IMR-90 (cell line): ENCODE measurements around the gene OSTN. TPM values are rescaled to one million over a fixed set of nuclear protein-coding genes. Genes with fewer than 3 reads are reported as not detected.

ENCODE experiments used
- ATAC-seq: fragments of 200-7000 bp; cut with Tn5 transposase; 2 replicates; pipeline ENCODE4 v1.9.1; 2020; ENCODE audit warnings: low read depth, mild to moderate bottlenecking, moderate library complexity
- BruUV-seq: library from RNA; stranded (reverse); fragments of 400-500 nt; replicated peaks from 2 replicates; lab custom pipeline; 2021; lab: Mats Ljungman, UMichigan
- CTCF ChIA-PET: fragments of 300-600 bp; formaldehyde crosslinking; extraction: SDS; loops from one replicate; lab custom pipeline; 2021; ENCODE audit warnings: antibody characterized with exemption; lab: Yijun Ruan, JAX
- POLR2A ChIA-PET: fragments of 300-600 bp; sonication (Branson Sonifier 250); formaldehyde crosslinking; loops from one replicate; lab custom pipeline; 2022; ENCODE audit warnings: antibody characterized with exemption; ENCODE audit not compliant: unreplicated experiment; lab: Charles Lee
- DNase-seq: peaks from one replicate; pipeline ENCODE4 v3.0.0; 2013
- H2AFZ ChIP-seq: replicated peaks from 2 replicates; pipeline ENCODE3; 2013; ENCODE audit warnings: low read length, mild to moderate bottlenecking; ENCODE audit not compliant: poor library complexity
- H2AK5ac ChIP-seq: 2 replicates; pipeline ENCODE4 v1.6.1; 2013; ENCODE audit warnings: low read depth, low read length, inconsistent platforms
- H2AK9ac ChIP-seq: replicated peaks from 2 replicates; pipeline ENCODE3; 2013; ENCODE audit warnings: mild to moderate bottlenecking, low read depth, low read length, moderate library complexity; ENCODE audit not compliant: poor library complexity
- H2BK120ac ChIP-seq: 2 replicates; pipeline ENCODE4 v1.6.1; 2013; ENCODE audit warnings: low read depth, low read length, inconsistent platforms
- H2BK15ac ChIP-seq: 3 replicates; pipeline ENCODE4 v1.6.1; 2013; ENCODE audit warnings: low read depth, low read length, inconsistent platforms
- H2BK20ac ChIP-seq: 2 replicates; pipeline ENCODE4 v1.6.1; 2013; ENCODE audit warnings: low read depth, mild to moderate bottlenecking, inconsistent platforms, low read length, moderate library complexity
- H2BK5ac ChIP-seq: 2 replicates; pipeline ENCODE4 v1.6.1; 2013; ENCODE audit warnings: mild to moderate bottlenecking, low read depth, low read length, inconsistent platforms; ENCODE audit not compliant: poor library complexity, severe bottlenecking
- H3K14ac ChIP-seq: replicated peaks from 2 replicates; pipeline ENCODE4 v1.6.1; 2013; ENCODE audit warnings: low read depth, low read length, inconsistent platforms
- H3K18ac ChIP-seq: 2 replicates; pipeline ENCODE4 v1.6.1; 2013; ENCODE audit warnings: low read depth, low read length, control low read depth
- H3K23ac ChIP-seq: 2 replicates; pipeline ENCODE4 v1.6.1; 2013; ENCODE audit warnings: low read depth, low read length, inconsistent platforms
- H3K27ac ChIP-seq: 2 replicates; pipeline ENCODE4 v1.5.1; 2013; ENCODE audit warnings: mild to moderate bottlenecking, control low read depth, low read length; ENCODE audit not compliant: insufficient read depth
- H3K27me3 ChIP-seq: 2 replicates; pipeline ENCODE4 v1.6.1; 2013; ENCODE audit warnings: low read length; ENCODE audit not compliant: control insufficient read depth, insufficient read depth
- H3K36me3 ChIP-seq: 2 replicates; pipeline ENCODE4 v1.6.1; 2013; ENCODE audit warnings: low read length, mixed read lengths; ENCODE audit not compliant: control insufficient read depth, insufficient read depth
- H3K4ac ChIP-seq: 2 replicates; pipeline ENCODE4 v1.6.1; 2013; ENCODE audit warnings: low read depth, low read length, inconsistent platforms
- H3K4me1 ChIP-seq: 2 replicates; pipeline ENCODE4 v1.6.1; 2013; ENCODE audit warnings: low read length, mixed read lengths; ENCODE audit not compliant: control insufficient read depth, insufficient read depth
- H3K4me2 ChIP-seq: 2 replicates; pipeline ENCODE4 v1.6.1; 2013; ENCODE audit warnings: low read depth, mild to moderate bottlenecking, control low read depth, low read length, moderate library complexity
- H3K4me3 ChIP-seq: 2 replicates; pipeline ENCODE4 v1.5.1; 2013; ENCODE audit warnings: low read depth, mild to moderate bottlenecking, control low read depth, low read length, moderate library complexity; ENCODE audit not compliant: insufficient read depth
- H3K56ac ChIP-seq: 2 replicates; pipeline ENCODE4 v1.6.1; 2013; ENCODE audit warnings: low read length, inconsistent platforms; ENCODE audit not compliant: insufficient read depth; ENCODE audit errors: extremely low read depth
- H3K79me1 ChIP-seq, 2 experiments: 2 replicates each; pipeline ENCODE4 v1.6.1; 2013; ENCODE audit warnings: low read length in 2 of 2, inconsistent platforms in 1 of 2, low read depth in 1 of 2
- H3K9ac ChIP-seq: 2 replicates; pipeline ENCODE4 v1.6.1; 2013; ENCODE audit warnings: low read depth, low read length, control low read depth
- H3K9me1 ChIP-seq: 2 replicates; pipeline ENCODE4 v1.6.1; 2013; ENCODE audit warnings: low read length, inconsistent platforms; ENCODE audit not compliant: insufficient read depth
- H3K9me3 ChIP-seq: 2 replicates; pipeline ENCODE4 v1.6.1; 2013; ENCODE audit warnings: low read length; ENCODE audit not compliant: control insufficient read depth, insufficient read depth
- H4K20me1 ChIP-seq: 2 replicates; pipeline ENCODE4 v1.6.1; 2013; ENCODE audit warnings: low read length, inconsistent platforms; ENCODE audit not compliant: insufficient read depth
- H4K5ac ChIP-seq: 2 replicates; pipeline ENCODE4 v1.6.1; 2013; ENCODE audit warnings: mild to moderate bottlenecking, low read depth, low read length, control low read depth
- H4K8ac ChIP-seq, 2 experiments: 2 replicates each; pipeline ENCODE4 v1.6.1; 2013; ENCODE audit warnings: low read depth in 2 of 2, low read length in 2 of 2, control low read depth in 1 of 2, inconsistent platforms in 1 of 2
- H4K91ac ChIP-seq: 2 replicates; pipeline ENCODE4 v1.6.1; 2013; ENCODE audit warnings: low read depth, low read length, inconsistent platforms; ENCODE audit not compliant: insufficient read depth
- CHD1 ChIP-seq: IDR thresholded peaks from 2 replicates; pipeline ENCODE4 v1.6.1; 2012; ENCODE audit warnings: low read depth, low read length, improper control_type of control experiment
- FOS ChIP-seq: fragments of 150-350 bp; IDR thresholded peaks from 2 replicates; pipeline ENCODE4 v1.6.1; 2016; ENCODE audit warnings: low read depth, low read length
- MAFK ChIP-seq: IDR thresholded peaks from 2 replicates; pipeline ENCODE4 v1.6.1; 2012; ENCODE audit warnings: low read depth, low read length, improper control_type of control experiment
- MXI1 ChIP-seq: IDR thresholded peaks from 2 replicates; pipeline ENCODE4 v1.6.1; 2012; ENCODE audit warnings: low read depth, mild to moderate bottlenecking, low read length, moderate library complexity, borderline replicate concordance
- POLR2A ChIP-seq: IDR thresholded peaks from 2 replicates; pipeline ENCODE4 v1.6.1; 2012; ENCODE audit warnings: mild to moderate bottlenecking, low read depth, low read length
- RAD21 ChIP-seq: IDR thresholded peaks from 2 replicates; pipeline ENCODE4 v1.6.1; 2012; ENCODE audit warnings: low read length, improper control_type of control experiment
- RCOR1 ChIP-seq: IDR thresholded peaks from 2 replicates; pipeline ENCODE4 v1.6.1; 2012; ENCODE audit warnings: mild to moderate bottlenecking, low read length, improper control_type of control experiment; ENCODE audit not compliant: insufficient replicate concordance
- RFX5 ChIP-seq: IDR thresholded peaks from 2 replicates; pipeline ENCODE4 v1.8.0; 2012; ENCODE audit warnings: low read depth, mild to moderate bottlenecking, low read length, moderate library complexity
- SMC3 ChIP-seq: fragments of 150-350 bp; IDR thresholded peaks from 2 replicates; pipeline ENCODE4 v1.6.1; 2016; ENCODE audit warnings: low read depth, mild to moderate bottlenecking, antibody characterized with exemption, low read length, moderate library complexity
- dilution Hi-C: fragments of 300-500 bp; cut with HindIII; formaldehyde crosslinking; loops from one replicate; pipeline ENCODE4 v1.14.3; 2018; ENCODE audit warnings: low sequenced_read_pairs; ENCODE audit not compliant: unreplicated experiment
- in situ Hi-C: fragments of 300-500 bp; cut with MboI; formaldehyde crosslinking; loops from 3 replicates; pipeline ENCODE4 v1.14.3; 2019; ENCODE audit warnings: low sequenced_read_pairs, inconsistent platforms, mixed read lengths
- intact Hi-C: fragments of 100-400 bp; cut with micrococcal nuclease; formaldehyde crosslinking; loops from 2 replicates; pipeline ENCODE4 v1.10.0; 2022
- polyA plus RNA-seq, 3 experiments: library from polyadenylated mRNA; depleted of rRNA; stranded (reverse); fragments of >200 nt; gene quantifications; 2 replicates each; pipeline ENCODE4 v1.2.3, GENCODE V29; 2012; ENCODE audit warnings: low replicate concordance in 1 of 3
- total RNA-seq: library from RNA; depleted of rRNA; stranded (reverse); fragments of >200 nt; gene quantifications from 2 replicates; pipeline ENCODE4 v1.2.3, GENCODE V29; 2012
- TF ChIP-seq, protein P1 (sequence below): fragments of 150-350 bp; IDR thresholded peaks from 2 replicates; pipeline ENCODE4 v1.6.1; 2017; ENCODE audit warnings: mild to moderate bottlenecking, antibody characterized with exemption, low read length, low read depth
- TF ChIP-seq, protein P2 (sequence below): conservative IDR thresholded peaks from 2 replicates; pipeline ENCODE4 v1.5.1; 2012; ENCODE audit warnings: mild to moderate bottlenecking, low read depth, low read length, improper control_type of control experiment

Gene OSTN
- total and polyA plus RNA-seq, 2 of the 4 experiments (the other 2 are of a cell fraction): not detected

DNA sequence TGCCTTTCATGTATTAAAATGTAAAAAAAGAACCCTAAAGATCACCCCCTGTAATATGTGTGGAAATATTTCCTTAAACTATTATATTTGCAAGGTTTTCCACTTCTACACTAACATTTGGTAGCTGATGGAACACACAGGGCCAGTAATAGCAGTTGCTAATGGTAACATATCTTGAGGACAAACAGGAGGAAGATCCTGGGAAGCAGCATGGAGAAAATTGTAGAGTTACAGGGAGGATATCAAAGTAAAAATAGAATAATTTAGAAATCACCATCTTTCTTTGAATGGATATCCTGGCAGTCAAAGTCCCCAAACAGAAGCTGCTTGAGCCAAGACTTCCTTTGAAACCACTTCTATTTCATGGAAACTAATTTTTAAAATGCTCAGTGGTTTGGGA lies 29.5 kb upstream of the OSTN start:
- H2BK20ac ChIP-seq: no peak overlapping the region
- no peak overlapping the region for H3K4me3 ChIP-seq
- H2BK15ac ChIP-seq: no peak overlapping the region
- no peak overlapping the region for H3K14ac ChIP-seq
- no peak overlapping the region for H3K4ac ChIP-seq
- no peak overlapping the region for H3K23ac ChIP-seq
- no peak overlapping the region for H3K9ac ChIP-seq
- H2AFZ ChIP-seq: no peak overlapping the region
- in situ Hi-C loops: no loop called here
- no peak overlapping the region for H3K27ac ChIP-seq
- DNase-seq (no peak), ATAC-seq (no peak)
- ChIA-PET POLR2A (no interaction called here), CTCF (no interaction called here)
- no TSS peak for BruUV-seq
- no peak overlapping the region for H4K5ac ChIP-seq
- no peak overlapping the region for H2BK120ac ChIP-seq
- no peaks in the 10 kb centered on the region for H3K9me3 ChIP-seq
- no peak overlapping the region for H3K56ac ChIP-seq
- dilution Hi-C loops: no loop called here
- no peak overlapping the region for H3K18ac ChIP-seq
- no peak overlapping the region for H3K4me2 ChIP-seq
- H3K27me3 ChIP-seq: no peaks in the 10 kb centered on the region
- no peaks in the 10 kb centered on the region for H4K20me1 ChIP-seq
- no peaks in the 10 kb centered on the region for H3K36me3 ChIP-seq
- no peak overlapping the region for H2BK5ac ChIP-seq
- H3K79me1 ChIP-seq: no peaks in the 10 kb centered on the region
- no peak overlapping the region for H4K8ac ChIP-seq
- H4K91ac ChIP-seq: no peak overlapping the region
- H3K4me1 ChIP-seq: no peaks in the 10 kb centered on the region
- H2AK9ac ChIP-seq: no peak overlapping the region
- H3K9me1 ChIP-seq: no peaks in the 10 kb centered on the region
- TF ChIP-seq CHD1: no peak
- TF ChIP-seq, protein P1, sequence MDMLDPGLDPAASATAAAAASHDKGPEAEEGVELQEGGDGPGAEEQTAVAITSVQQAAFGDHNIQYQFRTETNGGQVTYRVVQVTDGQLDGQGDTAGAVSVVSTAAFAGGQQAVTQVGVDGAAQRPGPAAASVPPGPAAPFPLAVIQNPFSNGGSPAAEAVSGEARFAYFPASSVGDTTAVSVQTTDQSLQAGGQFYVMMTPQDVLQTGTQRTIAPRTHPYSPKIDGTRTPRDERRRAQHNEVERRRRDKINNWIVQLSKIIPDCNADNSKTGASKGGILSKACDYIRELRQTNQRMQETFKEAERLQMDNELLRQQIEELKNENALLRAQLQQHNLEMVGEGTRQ: no peak
- no peak for TF ChIP-seq POLR2A
- no peak for TF ChIP-seq RCOR1
- no peak for TF ChIP-seq MXI1
- TF ChIP-seq RFX5: no peak
- no peak for TF ChIP-seq MAFK
- TF ChIP-seq, protein P2, sequence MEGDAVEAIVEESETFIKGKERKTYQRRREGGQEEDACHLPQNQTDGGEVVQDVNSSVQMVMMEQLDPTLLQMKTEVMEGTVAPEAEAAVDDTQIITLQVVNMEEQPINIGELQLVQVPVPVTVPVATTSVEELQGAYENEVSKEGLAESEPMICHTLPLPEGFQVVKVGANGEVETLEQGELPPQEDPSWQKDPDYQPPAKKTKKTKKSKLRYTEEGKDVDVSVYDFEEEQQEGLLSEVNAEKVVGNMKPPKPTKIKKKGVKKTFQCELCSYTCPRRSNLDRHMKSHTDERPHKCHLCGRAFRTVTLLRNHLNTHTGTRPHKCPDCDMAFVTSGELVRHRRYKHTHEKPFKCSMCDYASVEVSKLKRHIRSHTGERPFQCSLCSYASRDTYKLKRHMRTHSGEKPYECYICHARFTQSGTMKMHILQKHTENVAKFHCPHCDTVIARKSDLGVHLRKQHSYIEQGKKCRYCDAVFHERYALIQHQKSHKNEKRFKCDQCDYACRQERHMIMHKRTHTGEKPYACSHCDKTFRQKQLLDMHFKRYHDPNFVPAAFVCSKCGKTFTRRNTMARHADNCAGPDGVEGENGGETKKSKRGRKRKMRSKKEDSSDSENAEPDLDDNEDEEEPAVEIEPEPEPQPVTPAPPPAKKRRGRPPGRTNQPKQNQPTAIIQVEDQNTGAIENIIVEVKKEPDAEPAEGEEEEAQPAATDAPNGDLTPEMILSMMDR: no peak
- no peak for TF ChIP-seq FOS
- TF ChIP-seq RAD21: no peak
- TF ChIP-seq SMC3: no peak
- H2AK5ac ChIP-seq: no peak overlapping the region
- intact Hi-C loops: no loop called here
